Measurements from ENCODE around the gene FKBP2. TPM values are rescaled to one million over a fixed set of nuclear protein-coding genes. Genes with fewer than 3 reads are reported as not detected.

FKBP2 gene
- total and polyA plus RNA-seq, 2 of the 4 experiments (the other 2 are of a cell fraction): 36.2 to 76.4 TPM

DNA sequence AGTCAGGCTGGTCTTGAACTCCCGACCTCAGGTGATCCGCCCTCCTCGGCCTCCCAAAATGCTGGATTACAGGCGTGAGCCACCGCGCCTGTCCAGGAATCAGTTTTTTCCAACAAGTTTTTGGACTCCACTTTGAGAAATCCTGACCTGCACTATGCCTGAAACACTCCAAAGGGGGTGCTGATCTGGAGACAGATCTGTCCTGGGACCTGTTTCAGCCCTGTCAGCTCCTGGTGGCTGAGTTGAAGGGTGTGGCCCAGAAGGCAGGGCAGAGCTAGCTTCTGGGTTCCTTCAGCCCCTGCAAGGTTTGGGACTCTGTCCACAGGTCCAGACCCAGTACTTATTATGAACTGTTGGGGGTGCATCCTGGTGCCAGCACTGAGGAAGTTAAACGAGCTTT, 9.3 kb upstream of the FKBP2 start:
- no peak overlapping the region for H3K23ac ChIP-seq (ENCODE audit: low read depth, low read length)
- BruUV-seq (replicated peaks): no TSS peak
- no peak overlapping the region for H2AK5ac ChIP-seq (ENCODE audit: low read depth, low read length)
- intact Hi-C loops (cut with micrococcal nuclease) (no loop called here), in situ Hi-C loops (cut with MboI; ENCODE audit: low sequenced_read_pairs) (no loop called here), dilution Hi-C loops (cut with HindIII; ENCODE audit: low sequenced_read_pairs, unreplicated experiment) (no loop called here)
- no peak overlapping the region for H3K56ac ChIP-seq (ENCODE audit: extremely low read depth, insufficient read depth, low read length)
- H4K20me1 ChIP-seq (ENCODE audit: insufficient read depth, low read length): no peaks in the 10 kb centered on the region; the same call in 1 of the 2 replicates
- no peak overlapping the region for H3K14ac ChIP-seq (replicated peaks; ENCODE audit: low read depth, low read length)
- TF ChIP-seq CEBPB (IDR thresholded peaks at IDR 0.05; ENCODE audit: low read depth, low read length) (no peak), POLR2A (IDR thresholded peaks at IDR 0.05; ENCODE audit: low read depth, low read length) (no peak), SMC3 (IDR thresholded peaks at IDR 0.05; ENCODE audit: low read depth, low read length) (no peak), BHLHE40 (IDR thresholded peaks at IDR 0.05; ENCODE audit: low read depth, low read length) (no peak), NFE2L2 (IDR thresholded peaks at IDR 0.05; ENCODE audit: low read depth, low read length) (no peak), USF2 (IDR thresholded peaks at IDR 0.05; ENCODE audit: low read depth, low read length) (no peak), RCOR1 (IDR thresholded peaks at IDR 0.05; ENCODE audit: insufficient replicate concordance, low read length) (no peak), MAFK (IDR thresholded peaks at IDR 0.05; ENCODE audit: low read depth, low read length) (no peak), CHD1 (IDR thresholded peaks at IDR 0.05; ENCODE audit: low read depth, low read length) (no peak), ELK1 (IDR thresholded peaks at IDR 0.05; ENCODE audit: borderline replicate concordance, low read depth, low read length) (no peak), RFX5 (IDR thresholded peaks at IDR 0.05; ENCODE audit: low read depth, low read length) (no peak), MXI1 (IDR thresholded peaks at IDR 0.05; ENCODE audit: borderline replicate concordance, low read depth, low read length) (no peak), FOS (IDR thresholded peaks at IDR 0.05; ENCODE audit: low read depth, low read length) (no peak), RAD21 (IDR thresholded peaks at IDR 0.05; ENCODE audit: low read length) (no peak), MAZ (IDR thresholded peaks at IDR 0.05; ENCODE audit: borderline replicate concordance, low read depth, low read length) (no peak)
- TF ChIP-seq, protein P1, sequence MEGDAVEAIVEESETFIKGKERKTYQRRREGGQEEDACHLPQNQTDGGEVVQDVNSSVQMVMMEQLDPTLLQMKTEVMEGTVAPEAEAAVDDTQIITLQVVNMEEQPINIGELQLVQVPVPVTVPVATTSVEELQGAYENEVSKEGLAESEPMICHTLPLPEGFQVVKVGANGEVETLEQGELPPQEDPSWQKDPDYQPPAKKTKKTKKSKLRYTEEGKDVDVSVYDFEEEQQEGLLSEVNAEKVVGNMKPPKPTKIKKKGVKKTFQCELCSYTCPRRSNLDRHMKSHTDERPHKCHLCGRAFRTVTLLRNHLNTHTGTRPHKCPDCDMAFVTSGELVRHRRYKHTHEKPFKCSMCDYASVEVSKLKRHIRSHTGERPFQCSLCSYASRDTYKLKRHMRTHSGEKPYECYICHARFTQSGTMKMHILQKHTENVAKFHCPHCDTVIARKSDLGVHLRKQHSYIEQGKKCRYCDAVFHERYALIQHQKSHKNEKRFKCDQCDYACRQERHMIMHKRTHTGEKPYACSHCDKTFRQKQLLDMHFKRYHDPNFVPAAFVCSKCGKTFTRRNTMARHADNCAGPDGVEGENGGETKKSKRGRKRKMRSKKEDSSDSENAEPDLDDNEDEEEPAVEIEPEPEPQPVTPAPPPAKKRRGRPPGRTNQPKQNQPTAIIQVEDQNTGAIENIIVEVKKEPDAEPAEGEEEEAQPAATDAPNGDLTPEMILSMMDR (conservative IDR thresholded peaks at IDR 0.05; ENCODE audit: low read depth, low read length): no peak
- peaks cover 23% of the 10 kb centered on the region for H3K4me1 ChIP-seq (ENCODE audit: control insufficient read depth, insufficient read depth, low read length)
- no peak overlapping the region for H3K18ac ChIP-seq (ENCODE audit: low read depth, low read length)
- no peak overlapping the region for H2AK9ac ChIP-seq (replicated peaks; ENCODE audit: low read depth, low read length, poor library complexity)
- no peak overlapping the region for H3K4ac ChIP-seq (ENCODE audit: low read depth, low read length)
- 80% methylated on average over 2 of the region's 7 CpGs; no CpG with 5 or more reads in 1 of the 2 experiments for WGBS, 2 experiments (ENCODE audit: extremely low coverage in 2 of 2, insufficient read length in 1 of 2)
- ATAC-seq (ENCODE audit: low read depth) (no peak), DNase-seq (no peak)
- no peak overlapping the region for H3K27ac ChIP-seq (ENCODE audit: insufficient read depth, low read length)
- H3K27me3 ChIP-seq (ENCODE audit: control insufficient read depth, insufficient read depth, low read length): no peaks in the 10 kb centered on the region
- peaks cover 3% of the 10 kb centered on the region; the same call in 1 of the 2 replicates for H3K36me3 ChIP-seq (ENCODE audit: control insufficient read depth, insufficient read depth, low read length)
- H3K79me1 ChIP-seq (ENCODE audit: low read depth in 1 of 2, low read length in 2 of 2): peaks cover 26 to 76% of the 10 kb centered on the region in 2 experiments
- H3K4me3 ChIP-seq (ENCODE audit: insufficient read depth, low read depth, low read length): no peak overlapping the region
- H2BK120ac ChIP-seq (ENCODE audit: low read depth, low read length): no peak overlapping the region
- no peak overlapping the region for H4K91ac ChIP-seq (ENCODE audit: insufficient read depth, low read depth, low read length)
- no peak overlapping the region; a peak in 1 of 4 replicates for H4K8ac ChIP-seq (ENCODE audit: low read depth in 2 of 2, low read length in 2 of 2)
- no peak overlapping the region for H2BK20ac ChIP-seq (ENCODE audit: low read depth, low read length)
- no peak overlapping the region for H2BK5ac ChIP-seq (ENCODE audit: low read depth, low read length, poor library complexity, severe bottlenecking)
- POLR2A ChIA-PET (ENCODE audit: unreplicated experiment): no interaction called here
- CTCF ChIA-PET: no interaction called here
- H3K4me2 ChIP-seq (ENCODE audit: low read depth, low read length): no peak overlapping the region
- H3K9ac ChIP-seq (ENCODE audit: low read depth, low read length): no peak overlapping the region
- H2BK15ac ChIP-seq (ENCODE audit: low read depth, low read length): no peak overlapping the region
- no peak overlapping the region for H2AFZ ChIP-seq (replicated peaks; ENCODE audit: low read length, poor library complexity)
- no peaks in the 10 kb centered on the region for H3K9me3 ChIP-seq (ENCODE audit: control insufficient read depth, insufficient read depth, low read length)
- no peak overlapping the region for H4K5ac ChIP-seq (ENCODE audit: low read depth, low read length)
- peaks cover 10% of the 10 kb centered on the region for H3K9me1 ChIP-seq (ENCODE audit: insufficient read depth, low read length)
